ENCODE data around the gene LDB2. TPM values are rescaled to one million over a fixed set of nuclear protein-coding genes. Genes with fewer than 3 reads are reported as not detected.

The LDB2 gene
- total RNA-seq, 4 donors from 2014 or later, result 33.7 to 191 (median 43.5) TPM

DNA sequence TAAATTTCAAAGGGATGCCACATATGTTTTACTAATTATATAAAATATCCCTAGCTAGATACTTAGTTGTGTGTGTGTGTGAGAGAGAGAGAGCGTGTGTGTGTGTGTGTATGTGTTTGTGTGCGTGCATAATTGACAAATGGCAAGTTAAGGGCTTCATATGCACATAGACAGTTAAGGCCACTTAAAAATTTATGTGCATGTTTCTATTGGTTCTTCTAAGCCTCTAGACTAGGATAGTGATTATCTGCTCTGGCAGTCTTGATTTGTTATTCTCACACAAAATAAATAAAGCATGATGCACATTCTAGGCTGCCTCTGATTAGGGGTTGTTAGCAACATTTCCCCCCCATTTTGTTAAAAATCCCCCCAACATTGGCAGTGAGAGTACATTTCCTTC lies 393.2 kb downstream of the LDB2 start:
- no peak for DNase-seq (ENCODE audit: low spot score)
- TF ChIP-seq, protein P1, sequence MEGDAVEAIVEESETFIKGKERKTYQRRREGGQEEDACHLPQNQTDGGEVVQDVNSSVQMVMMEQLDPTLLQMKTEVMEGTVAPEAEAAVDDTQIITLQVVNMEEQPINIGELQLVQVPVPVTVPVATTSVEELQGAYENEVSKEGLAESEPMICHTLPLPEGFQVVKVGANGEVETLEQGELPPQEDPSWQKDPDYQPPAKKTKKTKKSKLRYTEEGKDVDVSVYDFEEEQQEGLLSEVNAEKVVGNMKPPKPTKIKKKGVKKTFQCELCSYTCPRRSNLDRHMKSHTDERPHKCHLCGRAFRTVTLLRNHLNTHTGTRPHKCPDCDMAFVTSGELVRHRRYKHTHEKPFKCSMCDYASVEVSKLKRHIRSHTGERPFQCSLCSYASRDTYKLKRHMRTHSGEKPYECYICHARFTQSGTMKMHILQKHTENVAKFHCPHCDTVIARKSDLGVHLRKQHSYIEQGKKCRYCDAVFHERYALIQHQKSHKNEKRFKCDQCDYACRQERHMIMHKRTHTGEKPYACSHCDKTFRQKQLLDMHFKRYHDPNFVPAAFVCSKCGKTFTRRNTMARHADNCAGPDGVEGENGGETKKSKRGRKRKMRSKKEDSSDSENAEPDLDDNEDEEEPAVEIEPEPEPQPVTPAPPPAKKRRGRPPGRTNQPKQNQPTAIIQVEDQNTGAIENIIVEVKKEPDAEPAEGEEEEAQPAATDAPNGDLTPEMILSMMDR (IDR thresholded peaks at IDR 0.05), result no peak

DNA sequence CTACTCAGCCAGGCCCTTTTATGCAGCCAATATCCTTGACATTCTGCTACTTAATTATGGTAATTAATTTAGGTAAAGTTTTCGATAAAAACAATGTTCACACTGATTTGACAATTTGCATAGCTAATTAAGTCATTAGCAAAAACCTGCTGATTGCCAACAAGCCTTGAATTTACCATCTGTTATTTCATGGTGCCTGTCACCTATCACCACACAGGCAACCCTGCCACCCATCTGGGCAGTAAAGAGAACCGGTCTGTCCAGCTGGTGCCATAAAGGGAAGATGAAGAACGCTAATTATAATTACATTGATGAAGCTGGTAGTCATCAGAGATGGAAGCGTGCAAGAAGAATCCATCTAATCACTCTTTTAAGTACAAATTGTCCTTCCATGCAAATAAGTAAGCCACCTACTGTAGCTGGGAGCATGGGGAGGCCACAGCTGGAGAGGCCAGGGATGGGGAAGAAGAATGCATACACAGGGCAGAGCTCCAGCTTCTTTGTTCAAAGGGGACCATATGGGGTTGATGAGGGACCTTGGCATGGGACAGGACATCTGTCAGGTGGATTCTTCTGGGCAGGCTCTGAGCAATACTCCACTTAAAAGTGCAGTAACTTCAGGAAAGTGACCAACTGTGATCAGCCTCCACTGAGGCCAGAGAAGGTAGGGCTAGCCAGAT lies 394.9 kb downstream of the LDB2 start:
- ATAC-seq (ENCODE audit: low FRiP score) (no peak), DNase-seq (ENCODE audit: low spot score) (no peak)
- TF ChIP-seq, protein P1 (IDR thresholded peaks at IDR 0.05), result no peak

More for the DNA sequence above, 393.2 kb downstream of the LDB2 start:
- ATAC-seq (ENCODE audit: low FRiP score), result no peak

DNA sequence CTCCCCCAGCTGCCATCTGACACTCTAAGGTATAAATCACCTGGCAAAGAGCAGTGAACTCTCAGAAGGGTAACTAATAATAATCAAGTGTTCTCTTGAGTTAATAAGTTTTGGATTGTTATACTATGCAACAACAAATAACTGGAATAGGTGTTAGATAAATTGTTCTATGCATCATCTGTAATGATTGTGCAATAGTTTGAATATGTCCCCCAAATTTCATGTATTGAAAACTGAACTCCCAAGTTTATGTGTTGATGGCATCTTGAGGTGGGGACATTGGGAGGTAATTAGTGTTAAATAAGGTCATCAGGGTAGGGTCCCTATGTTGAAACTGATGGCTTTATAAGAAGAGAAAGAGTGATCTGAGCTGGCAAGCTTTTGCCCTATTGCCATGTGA lies 399.5 kb downstream of the LDB2 start:
- TF ChIP-seq, protein P1 (IDR thresholded peaks at IDR 0.05), result no peak
- DNase-seq (ENCODE audit: low spot score) (no peak), ATAC-seq (ENCODE audit: low FRiP score) (no peak)

DNA sequence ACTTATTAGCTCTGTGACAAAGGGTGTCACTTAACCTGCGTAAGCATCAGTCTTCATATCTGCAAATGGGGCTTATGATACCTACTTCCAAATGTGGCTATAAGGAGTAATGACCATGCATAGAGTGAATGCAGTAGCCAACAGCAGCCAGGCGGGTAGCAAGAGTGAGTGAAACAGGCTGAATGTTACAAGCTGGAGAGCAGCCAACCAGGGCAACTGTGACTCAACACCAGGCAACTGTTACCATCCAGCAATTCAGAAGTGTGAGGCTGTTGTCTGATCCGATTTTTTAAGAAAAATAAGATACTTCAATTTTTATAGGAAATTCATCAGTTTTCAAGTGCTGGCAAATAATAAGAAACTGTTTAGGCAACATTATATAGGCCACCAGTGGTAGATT lies 401.9 kb downstream of the LDB2 start:
- DNase-seq (ENCODE audit: low spot score), result no peak
- ATAC-seq (ENCODE audit: low FRiP score), result no peak
- TF ChIP-seq, protein P1 (IDR thresholded peaks at IDR 0.05), result no peak

DNA sequence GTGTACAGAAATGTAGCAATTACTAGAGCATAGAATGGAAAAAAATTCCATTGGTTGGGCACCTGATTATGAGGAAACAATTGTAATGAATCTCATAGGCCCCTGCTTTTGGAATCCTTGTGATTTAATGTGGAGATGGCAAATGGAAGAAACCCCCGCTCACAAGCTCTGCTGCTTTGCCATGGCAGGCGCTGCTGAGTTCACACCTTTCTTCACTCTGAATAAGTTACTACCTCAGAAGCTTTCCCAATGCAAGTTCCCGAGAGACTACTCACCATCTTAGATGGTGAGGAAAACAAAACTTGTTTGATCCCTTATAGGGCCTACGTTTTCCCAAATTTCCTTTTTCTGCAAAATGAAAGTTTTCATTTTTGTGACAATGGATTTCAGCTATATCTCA lies 405.6 kb downstream of the LDB2 start:
- TF ChIP-seq, protein P1 (IDR thresholded peaks at IDR 0.05), result no peak
- DNase-seq (ENCODE audit: low spot score) (no peak), ATAC-seq (ENCODE audit: low FRiP score) (no peak)

DNA sequence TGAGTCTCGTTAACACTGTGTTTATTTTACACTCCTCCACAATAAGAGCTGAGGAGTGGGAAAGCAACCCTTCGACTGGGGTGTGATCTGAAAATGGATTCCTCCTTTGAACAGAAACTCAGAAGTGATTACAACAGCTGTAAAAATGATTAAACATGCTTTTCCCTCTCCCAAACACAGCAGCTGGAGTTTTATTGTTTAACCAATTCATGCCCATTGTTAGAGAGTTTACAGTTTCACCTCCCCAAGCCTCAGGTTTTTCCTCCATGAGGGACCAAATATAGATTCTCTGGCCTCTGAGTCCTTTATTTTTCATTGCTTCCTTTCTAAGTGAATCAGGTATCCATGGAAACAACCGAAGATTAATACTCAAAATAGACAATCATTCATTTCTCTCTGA lies 409.2 kb downstream of the LDB2 start:
- TF ChIP-seq, protein P1 (IDR thresholded peaks at IDR 0.05), result no peak
- ATAC-seq (ENCODE audit: low FRiP score) (no peak), DNase-seq (ENCODE audit: low spot score) (no peak)

DNA sequence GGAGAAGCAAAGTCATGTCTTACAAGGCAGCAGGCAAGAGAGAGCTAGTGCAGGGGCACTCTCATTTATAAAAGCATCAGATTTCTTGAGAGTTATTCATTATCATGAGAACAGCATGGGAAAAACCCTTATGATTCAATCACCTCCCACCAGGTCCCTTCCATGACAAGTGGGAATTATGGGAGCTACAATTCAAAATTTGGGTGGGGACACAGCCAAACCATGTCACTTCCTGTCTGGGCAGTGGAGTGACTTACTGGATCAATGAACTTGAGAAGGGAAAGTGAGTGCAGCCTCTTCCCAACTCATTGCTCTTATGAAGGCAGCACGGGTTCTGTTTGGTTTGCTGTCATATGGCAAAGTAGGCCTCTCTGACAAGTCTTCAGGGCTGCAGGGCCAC lies 410.4 kb downstream of the LDB2 start:
- ATAC-seq (ENCODE audit: low FRiP score), result no peak
- TF ChIP-seq, protein P1 (IDR thresholded peaks at IDR 0.05), result no peak
- DNase-seq (ENCODE audit: low spot score), result no peak
